GM06990 (cell line): ENCODE results near the gene ZDHHC5.
A peak's percentile ranks its signal among the peaks of the same experiment; 100 is the strongest.

Source experiments
- DNase-seq: peaks from one replicate; pipeline ENCODE4 v3.0.0-alpha.2; 2011; ENCODE audit not compliant: insufficient read length; ENCODE audit errors: extremely low read depth
- H3K27me3 ChIP-seq: replicated peaks from 2 replicates; pipeline ENCODE4 v1.6.0; 2011; ENCODE audit warnings: low read length; ENCODE audit not compliant: control insufficient read depth, insufficient read depth
- H3K36me3 ChIP-seq: 2 replicates; pipeline ENCODE4 v1.5.1; 2011; ENCODE audit warnings: low read length; ENCODE audit not compliant: control insufficient read depth, insufficient read depth
- H3K4me3 ChIP-seq: replicated peaks from 2 replicates; pipeline ENCODE4 v1.5.1; 2011; ENCODE audit warnings: low read depth, mild to moderate bottlenecking, control low read depth, low read length
- TF ChIP-seq, protein P1 (sequence below): IDR thresholded peaks from 2 replicates; pipeline ENCODE4 v1.5.1; 2011; ENCODE audit warnings: low read length, control low read depth, mild to moderate bottlenecking, inconsistent platforms; ENCODE audit not compliant: insufficient read depth, poor library complexity, severe bottlenecking

Gene ZDHHC5

DNA sequence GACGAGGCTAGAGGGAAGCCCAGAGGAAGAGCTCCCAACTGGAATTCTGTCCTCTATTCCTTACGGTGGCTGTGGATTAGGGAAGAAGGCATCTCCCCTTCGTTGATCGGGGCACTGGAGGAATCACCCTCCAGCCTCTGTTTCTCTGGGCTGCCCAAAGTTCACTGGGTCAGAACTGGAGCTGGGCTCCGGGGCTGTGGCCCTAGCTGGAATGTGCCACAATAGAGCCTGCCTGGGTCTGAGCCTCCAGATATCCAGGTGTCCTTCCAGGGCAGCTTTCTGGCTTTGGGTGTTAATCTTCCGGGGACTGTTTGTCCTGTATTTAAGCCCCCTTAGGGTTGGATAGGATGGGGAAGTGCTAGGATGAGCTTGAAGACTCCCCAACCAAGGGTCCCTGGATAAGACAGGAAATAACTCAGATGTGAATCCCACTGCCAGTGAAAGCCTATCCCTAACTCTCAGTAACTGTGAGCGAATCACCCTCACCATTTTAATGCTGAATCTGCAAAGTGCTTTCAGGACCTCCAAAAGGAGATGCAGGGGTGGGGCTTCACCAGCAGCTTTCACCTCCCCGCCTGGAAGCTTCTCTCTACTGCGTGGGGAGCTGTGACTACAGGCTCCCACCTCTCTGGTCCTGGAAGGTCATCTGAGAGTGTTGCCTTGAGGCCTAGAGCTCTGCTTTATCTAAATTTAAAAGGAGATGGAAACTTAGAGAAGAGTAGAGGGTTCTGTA, 27.7 kb upstream of the ZDHHC5 start:
- no peaks in the 10 kb centered on the region for H3K27me3 ChIP-seq
- H3K4me3 ChIP-seq = no peak overlapping the region
- no peak for DNase-seq
- H3K36me3 ChIP-seq = no peaks in the 10 kb centered on the region
- TF ChIP-seq, protein P1, sequence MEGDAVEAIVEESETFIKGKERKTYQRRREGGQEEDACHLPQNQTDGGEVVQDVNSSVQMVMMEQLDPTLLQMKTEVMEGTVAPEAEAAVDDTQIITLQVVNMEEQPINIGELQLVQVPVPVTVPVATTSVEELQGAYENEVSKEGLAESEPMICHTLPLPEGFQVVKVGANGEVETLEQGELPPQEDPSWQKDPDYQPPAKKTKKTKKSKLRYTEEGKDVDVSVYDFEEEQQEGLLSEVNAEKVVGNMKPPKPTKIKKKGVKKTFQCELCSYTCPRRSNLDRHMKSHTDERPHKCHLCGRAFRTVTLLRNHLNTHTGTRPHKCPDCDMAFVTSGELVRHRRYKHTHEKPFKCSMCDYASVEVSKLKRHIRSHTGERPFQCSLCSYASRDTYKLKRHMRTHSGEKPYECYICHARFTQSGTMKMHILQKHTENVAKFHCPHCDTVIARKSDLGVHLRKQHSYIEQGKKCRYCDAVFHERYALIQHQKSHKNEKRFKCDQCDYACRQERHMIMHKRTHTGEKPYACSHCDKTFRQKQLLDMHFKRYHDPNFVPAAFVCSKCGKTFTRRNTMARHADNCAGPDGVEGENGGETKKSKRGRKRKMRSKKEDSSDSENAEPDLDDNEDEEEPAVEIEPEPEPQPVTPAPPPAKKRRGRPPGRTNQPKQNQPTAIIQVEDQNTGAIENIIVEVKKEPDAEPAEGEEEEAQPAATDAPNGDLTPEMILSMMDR = no peak

DNA sequence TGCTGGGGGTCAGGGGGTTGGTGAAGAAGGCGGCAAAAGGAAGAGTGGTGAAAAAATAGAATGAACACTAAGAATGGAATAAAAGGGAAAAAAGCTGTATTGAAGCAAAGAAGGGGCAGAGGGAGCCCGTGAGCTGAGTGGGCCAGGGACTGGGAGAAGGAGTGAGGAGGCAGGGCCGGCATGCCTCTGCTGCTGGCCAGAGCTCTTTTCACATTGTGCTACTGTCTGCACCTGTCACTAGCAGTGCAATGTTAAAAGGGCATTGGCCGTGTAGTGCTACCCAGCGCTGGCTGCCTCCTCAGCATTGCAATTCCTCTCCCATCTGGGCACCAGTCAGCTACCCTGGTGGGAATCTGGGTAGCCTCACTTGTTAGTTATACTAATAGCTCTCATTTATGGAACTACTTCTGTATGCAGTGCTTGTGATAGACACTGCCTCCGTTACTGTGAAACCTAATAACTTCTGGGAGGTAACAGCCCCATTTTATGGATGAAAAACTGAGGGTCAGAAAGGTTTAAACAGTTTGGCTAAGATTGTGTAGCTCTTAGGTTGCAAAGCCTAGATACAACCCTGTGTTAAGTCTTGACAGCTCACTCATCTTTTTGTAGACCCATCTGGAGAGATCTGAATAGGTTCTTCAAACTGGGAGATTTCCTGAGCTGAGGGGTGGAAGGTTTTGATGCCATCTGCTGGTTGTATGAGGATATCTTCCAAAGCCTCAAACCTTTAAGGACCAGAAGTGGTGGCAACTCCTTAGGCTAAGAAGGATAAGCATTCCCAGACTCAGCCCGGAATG, 26.7 kb upstream of the ZDHHC5 start:
- Histone ChIP-seq H3K36me3 (no peaks in the 10 kb centered on the region), H3K4me3 (no peak overlapping the region)

DNA sequence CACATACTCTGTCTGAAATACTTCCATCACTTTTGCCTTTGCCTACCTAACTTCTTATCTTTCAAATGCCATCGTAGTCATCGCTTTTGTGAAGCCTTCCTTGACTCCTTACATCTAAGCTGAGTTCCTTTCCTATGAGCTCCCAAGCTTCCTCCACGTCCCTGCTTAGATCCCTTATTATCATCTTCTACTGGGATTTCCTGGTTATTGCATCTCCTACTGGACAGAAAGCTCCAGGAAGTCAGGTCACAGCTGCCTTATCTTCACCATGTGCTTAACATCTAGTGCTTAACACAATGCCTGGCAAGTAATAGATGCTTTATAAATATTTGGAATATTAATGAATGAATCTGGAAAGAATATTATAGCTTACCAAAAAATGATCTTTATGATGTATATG, 24.1 kb upstream of the ZDHHC5 start:
- DNase-seq = no peak
- no peaks in the 10 kb centered on the region for H3K36me3 ChIP-seq

More for the DNA sequence above, 26.7 kb upstream of the ZDHHC5 start:
- TF ChIP-seq, protein P1 = peak; percentile 57
- H3K27me3 ChIP-seq = peaks cover 1% of the 10 kb centered on the region; the same call in 1 of the 2 replicates
- DNase-seq = no peak

DNA sequence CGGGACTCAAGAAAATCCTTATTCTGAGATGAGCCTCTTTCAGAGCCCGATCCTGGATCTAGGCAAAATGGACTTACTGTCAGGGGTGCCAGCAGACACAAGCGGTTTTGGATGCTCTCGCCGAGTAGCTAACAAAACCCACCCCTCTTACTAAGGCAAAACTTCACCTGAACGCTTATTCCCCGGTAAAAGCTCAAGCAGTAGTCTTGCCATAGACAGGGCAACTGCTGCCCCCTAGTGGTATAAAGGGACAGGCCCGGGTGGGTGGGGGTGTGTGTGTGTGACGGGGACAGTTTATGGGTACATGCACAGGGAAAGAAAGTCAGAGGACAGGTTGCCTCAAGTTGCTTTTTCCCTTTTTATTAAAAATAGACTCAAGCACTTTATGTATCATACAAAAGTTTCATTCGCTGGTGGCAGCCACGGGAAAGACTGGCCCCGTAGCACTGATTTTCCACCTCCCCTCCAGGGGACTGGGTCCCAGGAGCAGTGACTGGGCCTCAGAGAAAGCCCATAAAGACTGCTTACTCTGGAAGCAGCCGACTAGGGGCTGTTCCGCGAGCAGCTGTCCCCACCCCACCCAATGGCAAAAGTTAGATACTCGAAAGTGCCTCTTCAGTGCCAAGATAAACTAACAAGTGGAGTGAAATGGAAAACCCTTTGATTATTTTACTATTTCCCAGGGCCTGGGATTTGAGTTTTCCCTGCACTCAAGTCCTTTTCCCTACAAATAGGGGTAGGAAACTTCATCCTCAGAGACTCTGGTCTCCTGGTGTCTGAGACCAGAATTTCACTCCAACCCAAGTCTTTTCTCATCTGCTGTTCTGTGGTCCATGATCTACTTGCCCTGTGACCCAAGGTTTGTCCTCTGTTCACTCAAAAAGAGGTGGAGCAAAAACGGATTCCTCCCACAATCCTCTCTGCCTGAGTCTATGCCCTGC, 22.9 kb upstream of the ZDHHC5 start:
- H3K4me3 ChIP-seq = no peak overlapping the region
- peaks cover 3% of the 10 kb centered on the region for H3K27me3 ChIP-seq
- no peaks in the 10 kb centered on the region for H3K36me3 ChIP-seq
- TF ChIP-seq, protein P1 = peak; percentile 95
- DNase-seq = peak; percentile 41

More for the DNA sequence above, 24.1 kb upstream of the ZDHHC5 start:
- Histone ChIP-seq H3K4me3 (no peak overlapping the region), H3K27me3 (peaks cover 3% of the 10 kb centered on the region)
- TF ChIP-seq, protein P1 = no peak

DNA sequence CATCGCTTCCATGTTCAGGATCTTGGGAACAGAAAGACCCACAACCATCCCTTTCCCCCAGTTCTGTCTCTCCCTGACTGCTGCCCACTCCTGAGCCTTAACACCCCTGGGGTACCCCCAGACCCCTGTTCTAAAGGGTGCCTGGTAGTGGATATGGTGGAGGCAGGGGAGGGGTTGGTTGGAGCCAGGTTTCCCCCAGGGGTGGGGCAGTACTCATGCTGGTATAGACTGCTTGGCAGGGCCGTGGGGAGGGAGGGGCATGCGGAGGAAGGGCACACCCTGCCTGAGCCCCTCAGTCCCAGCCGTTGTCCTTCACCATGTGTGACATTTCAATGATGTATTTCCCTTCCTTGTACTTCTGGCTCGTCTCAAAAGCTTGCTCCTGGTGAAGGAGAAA, 22.2 kb upstream of the ZDHHC5 start:
- Histone ChIP-seq H3K36me3 (no peaks in the 10 kb centered on the region), H3K4me3 (no peak overlapping the region), H3K27me3 (peaks cover 3% of the 10 kb centered on the region)
- DNase-seq = no peak
- TF ChIP-seq, protein P1 = no peak
